H9 (cell line): ENCODE measurements around the gene TMEM33. TPM values are rescaled to one million over a fixed set of nuclear protein-coding genes. Genes with fewer than 3 reads are reported as not detected.

Experiments used
- DNase-seq: peaks from one replicate; pipeline ENCODE4 v3.0.0-alpha.2; 2017
- H2AFZ ChIP-seq: one replicate; pipeline ENCODE4 v1.6.1; 2013; ENCODE audit warnings: mild to moderate bottlenecking, low read length, control low read depth, moderate library complexity
- H2AK5ac ChIP-seq: 2 replicates; pipeline ENCODE4 v1.6.1; 2013; ENCODE audit warnings: low read length, control low read depth, mixed read lengths; ENCODE audit not compliant: insufficient read length
- H2BK120ac ChIP-seq: one replicate; pipeline ENCODE4 v1.6.1; 2013; ENCODE audit warnings: low read depth, mild to moderate bottlenecking, low read length, control low read depth, inconsistent platforms; ENCODE audit not compliant: poor library complexity, severe bottlenecking
- H2BK12ac ChIP-seq: 2 replicates; pipeline ENCODE4 v1.6.1; 2013; ENCODE audit warnings: low read length, control low read depth, mixed read lengths, low read depth; ENCODE audit not compliant: insufficient read length
- H2BK15ac ChIP-seq: 2 replicates; pipeline ENCODE4 v1.6.1; 2013; ENCODE audit warnings: low read depth, low read length, control low read depth
- H2BK20ac ChIP-seq: one replicate; pipeline ENCODE4 v1.6.1; 2013; ENCODE audit warnings: low read depth, mild to moderate bottlenecking, low read length, control low read depth, inconsistent platforms; ENCODE audit not compliant: poor library complexity, severe bottlenecking
- H2BK5ac ChIP-seq: 2 replicates; pipeline ENCODE4 v1.6.1; 2013; ENCODE audit warnings: low read length, control low read depth, mixed read lengths; ENCODE audit not compliant: insufficient read length
- H3K14ac ChIP-seq: 2 replicates; pipeline ENCODE4 v1.6.1; 2013; ENCODE audit warnings: low read length, control low read depth; ENCODE audit not compliant: insufficient read depth
- H3K18ac ChIP-seq: 2 replicates; pipeline ENCODE4 v1.6.1; 2013; ENCODE audit warnings: low read depth, mild to moderate bottlenecking, mixed read lengths, low read length, control low read depth; ENCODE audit not compliant: insufficient read length
- H3K23ac ChIP-seq: 2 replicates; pipeline ENCODE4 v1.6.1; 2013; ENCODE audit warnings: low read length, control low read depth, mixed read lengths, low read depth; ENCODE audit not compliant: insufficient read length
- H3K23me2 ChIP-seq: 2 replicates; pipeline ENCODE4 v1.6.1; 2013; ENCODE audit warnings: low read depth, mild to moderate bottlenecking, mixed read lengths, low read length, control low read depth; ENCODE audit not compliant: insufficient read length, poor library complexity, severe bottlenecking
- H3K27ac ChIP-seq: 2 replicates; pipeline ENCODE4 v1.5.1; 2013; ENCODE audit warnings: low read length, control low read depth, mixed read lengths, low read depth; ENCODE audit not compliant: insufficient read length
- H3K27me3 ChIP-seq: 2 replicates; pipeline ENCODE4 v1.6.1; 2013; ENCODE audit warnings: low read length, control low read depth, inconsistent platforms; ENCODE audit not compliant: insufficient read depth
- H3K4ac ChIP-seq: 2 replicates; pipeline ENCODE4 v1.6.1; 2013; ENCODE audit warnings: low read depth, mild to moderate bottlenecking, control low read depth, inconsistent platforms, low read length, moderate library complexity
- H3K4me1 ChIP-seq: 2 replicates; pipeline ENCODE4 v1.6.1; 2013; ENCODE audit warnings: low read length, control low read depth, inconsistent platforms; ENCODE audit not compliant: insufficient read depth
- H3K4me2 ChIP-seq: 2 replicates; pipeline ENCODE4 v1.6.1; 2013; ENCODE audit warnings: low read length, control low read depth, mixed read lengths; ENCODE audit not compliant: insufficient read length, insufficient read depth
- H3K56ac ChIP-seq: 2 replicates; pipeline ENCODE4 v1.6.1; 2013; ENCODE audit warnings: low read depth, mild to moderate bottlenecking, mixed read lengths, low read length, control low read depth; ENCODE audit not compliant: insufficient read length
- H3K79me1 ChIP-seq: 2 replicates; pipeline ENCODE4 v1.6.1; 2013; ENCODE audit warnings: low read depth, mild to moderate bottlenecking, moderate library complexity, low read length, control low read depth, inconsistent platforms; ENCODE audit not compliant: insufficient read depth, poor library complexity, severe bottlenecking
- H3K79me2 ChIP-seq: 2 replicates; pipeline ENCODE4 v1.6.1; 2013; ENCODE audit warnings: low read length, control low read depth, inconsistent platforms; ENCODE audit not compliant: insufficient read depth
- H3K9ac ChIP-seq: 2 replicates; pipeline ENCODE4 v1.6.1; 2013; ENCODE audit warnings: low read length, control low read depth, mixed read lengths; ENCODE audit not compliant: insufficient read length; ENCODE audit errors: extremely low read depth
- H3K9me3 ChIP-seq: one replicate; pipeline ENCODE4 v1.6.1; 2013; ENCODE audit warnings: low read depth, low read length, inconsistent platforms; ENCODE audit not compliant: control insufficient read depth
- H3T11ph ChIP-seq: one replicate; pipeline ENCODE4 v1.6.1; 2013; ENCODE audit warnings: mild to moderate bottlenecking, low read length, control low read depth, inconsistent platforms
- H4K20me1 ChIP-seq: one replicate; pipeline ENCODE4 v1.6.1; 2013; ENCODE audit not compliant: control insufficient read depth, insufficient read length, insufficient read depth
- H4K5ac ChIP-seq: 2 replicates; pipeline ENCODE4 v1.6.1; 2013; ENCODE audit warnings: low read depth, mild to moderate bottlenecking, mixed read lengths, low read length, control low read depth; ENCODE audit not compliant: insufficient read length
- H4K8ac ChIP-seq: replicated peaks from 2 replicates; pipeline ENCODE4 v1.6.1; 2013; ENCODE audit warnings: low read length, control low read depth, mixed read lengths, low read depth; ENCODE audit not compliant: insufficient read length
- H4K91ac ChIP-seq: 2 replicates; pipeline ENCODE4 v1.6.1; 2013; ENCODE audit warnings: low read depth, mild to moderate bottlenecking, moderate library complexity, mixed read lengths, low read length, control low read depth; ENCODE audit not compliant: insufficient read length
- H3K27ac Mint-ChIP-seq, 3 experiments: 2 replicates in 2 of 3; 3 replicates in 1 of 3; pipeline ENCODE4 v1.8.0; 2020 to 2021; ENCODE audit warnings: mixed read lengths in 3 of 3, mild to moderate bottlenecking in 1 of 3, moderate library complexity in 1 of 3
- H3K27me3 Mint-ChIP-seq: 2 replicates; pipeline ENCODE4 v1.8.0; 2021; ENCODE audit warnings: low read depth, mild to moderate bottlenecking, moderate library complexity, mixed read lengths
- H3K36me3 Mint-ChIP-seq, 3 experiments: 2 replicates in 2 of 3; 3 replicates in 1 of 3; pipeline ENCODE4 v1.8.0; 2020 to 2021; ENCODE audit warnings: low read depth in 3 of 3, mixed read lengths in 3 of 3; ENCODE audit not compliant: insufficient read depth in 1 of 3
- H3K4me1 Mint-ChIP-seq, 2 experiments: 2 replicates each; pipeline ENCODE4 v1.8.0; 2020; ENCODE audit warnings: mixed read lengths in 2 of 2
- H3K4me3 Mint-ChIP-seq, 2 experiments: 2 replicates in 1 of 2; 3 replicates in 1 of 2; pipeline ENCODE4 v1.8.0; 2020 to 2021; ENCODE audit warnings: mild to moderate bottlenecking in 2 of 2, mixed read lengths in 2 of 2, moderate library complexity in 1 of 2
- H3K9me3 Mint-ChIP-seq, 2 experiments: 2 replicates in 1 of 2; 3 replicates in 1 of 2; pipeline ENCODE4 v1.8.0; 2020; ENCODE audit warnings: mild to moderate bottlenecking in 2 of 2, mixed read lengths in 2 of 2, moderate library complexity in 1 of 2
- WGBS: extraction: QIAGEN DNeasy Blood & Tissue Kit; methylation state at CpG from one replicate; pipeline ENCODE4 v1.1.7; 2013; ENCODE audit warnings: missing lambda C conversion rate, low lambda C conversion rate, mixed read lengths; ENCODE audit not compliant: insufficient read length; ENCODE audit errors: extremely low coverage; 5-methylcytosine and 5-hydroxymethylcytosine counted together
- total RNA-seq: library from RNA; stranded (reverse); gene quantifications from 2 replicates; pipeline ENCODE4 v1.2.1, GENCODE V29; 2021
- TF ChIP-seq, protein P1 (sequence below): fragments of 200-600 bp; sonication (generic); conservative IDR thresholded peaks from 3 replicates; pipeline ENCODE4 v1.8.0; 2021; ENCODE audit warnings: antibody characterized with exemption, mild to moderate bottlenecking

TMEM33 gene
- total RNA-seq, 1 experiment from 2014 or later, result 74.2 TPM

DNA sequence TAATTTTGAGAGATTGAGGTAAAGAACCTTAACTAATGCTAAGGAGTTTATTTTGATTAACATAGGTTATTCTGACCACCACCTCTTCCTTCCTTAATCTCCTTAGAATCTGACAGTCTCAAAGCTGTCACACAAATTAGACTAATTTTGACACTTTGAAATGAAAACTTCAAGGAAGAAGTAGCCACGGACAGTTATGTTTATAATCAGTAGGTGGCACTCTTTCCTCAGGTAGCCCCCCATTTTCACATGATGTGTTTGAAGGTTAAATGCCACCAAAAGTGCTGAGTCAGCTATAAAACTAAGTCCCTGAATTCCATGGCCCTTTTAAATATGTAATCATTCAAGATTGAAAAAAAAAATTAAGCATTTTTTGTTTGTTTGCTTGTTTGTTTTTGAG lies 22.4 kb downstream of the TMEM33 start:
- no peak overlapping the region for H3K4me2 ChIP-seq
- H4K91ac ChIP-seq, result no peak overlapping the region
- H4K5ac ChIP-seq, result no peak overlapping the region
- no peaks in the 10 kb centered on the region for H3K27me3 ChIP-seq
- no peak for DNase-seq
- H3T11ph ChIP-seq, result no peak overlapping the region
- H3K27ac ChIP-seq, result no peak overlapping the region
- Mint-ChIP-seq H3K9me3 (no peaks in the 10 kb centered on the region), H3K27ac (no peak overlapping the region), H3K27me3 (no peaks in the 10 kb centered on the region), H3K4me1 (peaks cover 2 to 6% of the 10 kb centered on the region in 2 experiments; a peak in 3 of 4 replicates), H3K4me3 (no peak overlapping the region), H3K36me3 (peaks cover 9 to 26% (median 19%) of the 10 kb centered on the region in 3 experiments)
- H3K23ac ChIP-seq, result no peak overlapping the region
- no peak overlapping the region for H3K9ac ChIP-seq
- no peak overlapping the region for H3K56ac ChIP-seq
- no peaks in the 10 kb centered on the region for H4K20me1 ChIP-seq
- no CpG with 5 or more reads among the region's 1 CpG for WGBS
- H3K9me3 ChIP-seq, result no peaks in the 10 kb centered on the region
- H3K79me2 ChIP-seq, result no peaks in the 10 kb centered on the region
- no peaks in the 10 kb centered on the region for H3K79me1 ChIP-seq
- H3K4ac ChIP-seq, result no peak overlapping the region
- no peak overlapping the region for H3K18ac ChIP-seq
- no peak overlapping the region for H2AK5ac ChIP-seq
- H4K8ac ChIP-seq, result no peak overlapping the region
- no peak overlapping the region for H3K14ac ChIP-seq
- H2AFZ ChIP-seq, result no peak overlapping the region
- no peak overlapping the region for H2BK20ac ChIP-seq
- no peaks in the 10 kb centered on the region for H3K4me1 ChIP-seq
- TF ChIP-seq, protein P1, sequence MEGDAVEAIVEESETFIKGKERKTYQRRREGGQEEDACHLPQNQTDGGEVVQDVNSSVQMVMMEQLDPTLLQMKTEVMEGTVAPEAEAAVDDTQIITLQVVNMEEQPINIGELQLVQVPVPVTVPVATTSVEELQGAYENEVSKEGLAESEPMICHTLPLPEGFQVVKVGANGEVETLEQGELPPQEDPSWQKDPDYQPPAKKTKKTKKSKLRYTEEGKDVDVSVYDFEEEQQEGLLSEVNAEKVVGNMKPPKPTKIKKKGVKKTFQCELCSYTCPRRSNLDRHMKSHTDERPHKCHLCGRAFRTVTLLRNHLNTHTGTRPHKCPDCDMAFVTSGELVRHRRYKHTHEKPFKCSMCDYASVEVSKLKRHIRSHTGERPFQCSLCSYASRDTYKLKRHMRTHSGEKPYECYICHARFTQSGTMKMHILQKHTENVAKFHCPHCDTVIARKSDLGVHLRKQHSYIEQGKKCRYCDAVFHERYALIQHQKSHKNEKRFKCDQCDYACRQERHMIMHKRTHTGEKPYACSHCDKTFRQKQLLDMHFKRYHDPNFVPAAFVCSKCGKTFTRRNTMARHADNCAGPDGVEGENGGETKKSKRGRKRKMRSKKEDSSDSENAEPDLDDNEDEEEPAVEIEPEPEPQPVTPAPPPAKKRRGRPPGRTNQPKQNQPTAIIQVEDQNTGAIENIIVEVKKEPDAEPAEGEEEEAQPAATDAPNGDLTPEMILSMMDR, result peak; percentile 81
- H2BK5ac ChIP-seq, result no peak overlapping the region
- no peaks in the 10 kb centered on the region for H3K23me2 ChIP-seq
- H2BK12ac ChIP-seq, result no peak overlapping the region
- H2BK120ac ChIP-seq, result no peak overlapping the region
- H2BK15ac ChIP-seq, result no peak overlapping the region
